Fibroblast of mammary gland (primary cell): ENCODE results near the gene RTP4.

ENCODE experiments used
- DNase-seq: peaks from one replicate; pipeline ENCODE4 v3.0.0-alpha.2; 2010; ENCODE audit warnings: low read depth
- H3K4me3 ChIP-seq: 2 replicates; pipeline ENCODE4 v1.5.1; 2011; ENCODE audit warnings: low read depth, mild to moderate bottlenecking, low read length, moderate library complexity; ENCODE audit not compliant: control insufficient read depth
- TF ChIP-seq, protein P1 (sequence below): conservative IDR thresholded peaks from 2 replicates; pipeline ENCODE4 v1.5.1; 2011; ENCODE audit warnings: low read depth, low read length, inconsistent platforms; ENCODE audit not compliant: control insufficient read depth, insufficient read depth

RTP4 gene

DNA sequence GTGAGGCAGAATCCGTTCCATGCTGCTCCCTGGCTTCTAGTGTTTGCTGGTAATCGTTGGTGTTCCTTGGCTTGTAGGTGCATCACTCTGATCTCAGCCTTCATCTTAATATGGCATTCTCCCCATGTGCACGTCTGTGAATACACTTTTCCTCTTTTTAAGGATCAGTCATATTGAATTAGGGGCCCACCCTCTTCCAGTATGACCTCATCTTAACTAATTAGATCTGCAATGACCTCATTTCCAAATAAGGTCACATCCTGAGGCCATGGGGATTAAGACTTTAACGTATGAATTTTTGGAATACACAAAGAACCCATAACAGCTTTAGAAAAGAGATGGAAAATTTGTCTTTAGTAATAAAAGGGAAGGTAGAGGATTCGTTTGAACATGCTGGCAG is 42.6 kb upstream of the RTP4 start:
- peak; percentile 5 for DNase-seq
- no peak overlapping the region for H3K4me3 ChIP-seq
- TF ChIP-seq, protein P1, sequence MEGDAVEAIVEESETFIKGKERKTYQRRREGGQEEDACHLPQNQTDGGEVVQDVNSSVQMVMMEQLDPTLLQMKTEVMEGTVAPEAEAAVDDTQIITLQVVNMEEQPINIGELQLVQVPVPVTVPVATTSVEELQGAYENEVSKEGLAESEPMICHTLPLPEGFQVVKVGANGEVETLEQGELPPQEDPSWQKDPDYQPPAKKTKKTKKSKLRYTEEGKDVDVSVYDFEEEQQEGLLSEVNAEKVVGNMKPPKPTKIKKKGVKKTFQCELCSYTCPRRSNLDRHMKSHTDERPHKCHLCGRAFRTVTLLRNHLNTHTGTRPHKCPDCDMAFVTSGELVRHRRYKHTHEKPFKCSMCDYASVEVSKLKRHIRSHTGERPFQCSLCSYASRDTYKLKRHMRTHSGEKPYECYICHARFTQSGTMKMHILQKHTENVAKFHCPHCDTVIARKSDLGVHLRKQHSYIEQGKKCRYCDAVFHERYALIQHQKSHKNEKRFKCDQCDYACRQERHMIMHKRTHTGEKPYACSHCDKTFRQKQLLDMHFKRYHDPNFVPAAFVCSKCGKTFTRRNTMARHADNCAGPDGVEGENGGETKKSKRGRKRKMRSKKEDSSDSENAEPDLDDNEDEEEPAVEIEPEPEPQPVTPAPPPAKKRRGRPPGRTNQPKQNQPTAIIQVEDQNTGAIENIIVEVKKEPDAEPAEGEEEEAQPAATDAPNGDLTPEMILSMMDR, result no peak

DNA sequence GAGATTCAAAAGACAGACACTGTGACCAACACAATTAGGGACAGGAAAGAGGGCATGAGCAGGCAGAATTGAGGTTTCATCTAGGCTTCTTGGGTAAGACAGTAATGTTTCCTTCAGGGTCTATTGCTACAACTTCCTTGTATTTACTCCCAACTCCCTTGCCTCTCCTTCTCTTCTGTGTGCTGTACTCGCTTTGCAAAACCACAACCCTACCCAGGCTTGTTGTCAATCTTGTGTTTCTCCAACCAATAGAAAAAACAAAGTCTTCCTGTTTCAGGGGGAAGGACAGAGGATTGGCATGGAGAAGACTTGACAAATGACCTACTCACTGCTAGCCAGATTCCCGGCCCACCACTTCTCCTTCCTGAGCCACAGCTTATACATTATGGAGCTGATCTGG is 40.3 kb upstream of the RTP4 start:
- H3K4me3 ChIP-seq, result no peak overlapping the region
- no peak for DNase-seq
- TF ChIP-seq, protein P1, result no peak

DNA sequence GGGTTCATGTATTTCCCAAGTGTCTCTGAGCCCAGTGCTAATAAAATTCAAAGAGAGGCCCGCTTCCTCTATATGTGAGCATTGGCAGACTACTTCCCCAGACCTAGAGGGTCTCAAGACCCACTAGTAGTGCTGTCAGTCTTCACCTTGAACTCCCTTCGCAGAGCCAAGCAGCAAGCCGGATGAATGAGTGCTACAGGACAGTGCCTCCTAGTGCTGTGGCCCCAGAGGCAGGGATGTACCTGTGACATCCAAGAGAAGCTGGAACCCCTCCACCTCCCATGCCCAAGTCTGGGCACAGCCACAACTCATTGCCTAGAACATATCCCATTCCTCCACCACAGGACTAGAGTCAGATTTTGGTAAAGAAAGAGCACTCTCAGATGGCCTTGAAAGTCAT is 39.5 kb upstream of the RTP4 start:
- no peak for DNase-seq
- TF ChIP-seq, protein P1, result no peak
- no peak overlapping the region for H3K4me3 ChIP-seq

DNA sequence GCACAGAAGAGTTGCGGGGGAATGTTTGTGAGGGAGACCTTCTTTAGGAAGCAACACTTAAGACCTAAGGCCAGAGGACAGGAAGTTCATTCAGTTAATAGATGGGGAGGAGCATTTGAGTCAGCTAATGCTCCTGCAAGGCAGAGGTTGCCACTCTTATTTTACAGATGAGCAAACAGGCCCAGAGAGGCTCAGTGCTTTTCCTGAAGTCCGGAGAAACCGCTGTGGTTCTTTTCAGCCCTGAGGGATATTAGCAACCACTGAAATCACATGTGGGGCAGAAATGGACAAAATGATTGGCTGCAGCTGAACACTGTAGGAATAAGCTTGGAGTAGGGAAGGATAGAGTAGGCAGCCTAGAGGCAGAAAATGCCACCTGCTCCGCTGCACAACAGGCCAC is 33.3 kb upstream of the RTP4 start:
- no peak for DNase-seq
- H3K4me3 ChIP-seq, result no peak overlapping the region
- TF ChIP-seq, protein P1, result no peak

DNA sequence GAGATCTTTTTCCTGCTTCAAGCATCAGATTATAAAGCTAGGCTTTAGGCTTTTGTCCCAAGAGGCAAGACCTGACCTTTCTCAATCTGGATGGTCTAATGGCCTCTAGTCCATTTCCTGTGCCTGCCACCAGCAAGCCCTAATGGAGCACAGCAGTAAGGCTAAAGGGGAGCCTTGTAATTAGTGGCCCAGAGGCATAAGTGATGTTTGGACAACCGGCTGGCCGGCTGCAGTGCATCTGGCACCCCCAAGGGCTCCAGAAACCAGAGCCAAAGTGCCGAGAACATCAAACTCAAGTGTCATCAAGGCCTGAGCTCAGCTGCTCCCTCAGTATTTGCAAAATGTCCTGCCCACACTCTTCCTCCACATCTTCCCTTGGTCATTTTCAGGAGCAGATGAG is 31.9 kb upstream of the RTP4 start:
- H3K4me3 ChIP-seq, result no peak overlapping the region
- no peak for DNase-seq
- TF ChIP-seq, protein P1, result no peak

DNA sequence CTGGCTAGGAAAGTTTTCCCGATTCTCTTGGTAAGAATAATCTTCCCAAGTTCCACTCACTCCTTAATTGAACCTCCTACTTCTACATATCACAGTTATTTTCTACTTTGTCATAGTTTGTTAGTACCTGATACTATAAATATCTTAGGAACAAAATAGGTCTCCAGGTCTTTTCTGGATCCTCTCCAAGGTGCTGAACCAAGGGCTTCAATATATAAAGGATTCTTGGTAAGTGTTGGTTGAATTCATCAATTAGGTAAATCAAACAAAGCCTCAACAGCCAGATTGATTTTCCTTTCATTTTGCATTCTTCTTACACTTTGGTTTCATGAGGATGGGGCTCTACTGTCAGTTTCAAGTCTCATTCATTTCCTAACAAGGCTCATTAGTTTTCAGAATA is 27.6 kb upstream of the RTP4 start:
- TF ChIP-seq, protein P1, result no peak
- no peak for DNase-seq
- H3K4me3 ChIP-seq, result no peak overlapping the region

DNA sequence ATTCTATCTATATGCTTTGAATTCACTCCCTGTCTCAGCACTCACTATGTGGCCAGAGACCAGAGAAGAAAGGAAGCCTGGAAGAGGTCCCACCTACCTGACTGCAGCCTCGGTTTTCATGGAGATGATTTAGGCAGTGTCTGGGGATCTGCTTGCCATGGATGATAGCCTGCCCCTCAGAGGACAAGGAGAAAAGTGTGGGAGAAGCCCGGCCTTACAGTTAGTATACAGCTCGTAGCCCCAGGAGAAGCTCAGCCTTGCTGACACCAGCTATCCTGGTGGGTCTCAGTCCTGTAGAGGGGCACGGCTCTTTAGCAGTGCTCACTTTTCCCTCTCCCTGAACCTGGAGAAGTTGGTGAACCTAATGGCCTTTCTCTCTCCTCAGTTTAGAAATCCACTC is 25.9 kb upstream of the RTP4 start:
- TF ChIP-seq, protein P1, result no peak
- no peak overlapping the region for H3K4me3 ChIP-seq
- no peak for DNase-seq
